ENCODE results near the gene ZNF121. TPM values are rescaled to one million over a fixed set of nuclear protein-coding genes. Genes with fewer than 3 reads are reported as not detected.

Gene ZNF121
- total RNA-seq (10 to 100 TPM; 18.3 to 28.6 (median 23.7) TPM), polyA plus RNA-seq (1 to 10 TPM; 1.2 to 8.0 (median 1.4) TPM)

GRCh38 chr19:9584073-9584833, at the start of gene ZNF121:
Gene ZNF121 (minus strand): TSS chr19:9584504. CDS start chr19:9568097, 16,407 bp downstream.
- peak within 1 kb of the TSS; percentile 88 to 92 (median 90) for H3K27ac ChIP-seq
- intact Hi-C loops (cut with DNase I) = loop anchor here (2.0 to 5.0 kb wide), 4 partner anchors 37 to 262 kb away; partner anchors contain the start of genes ZNF266, ZNF426, ZNF559 and ZNF561
- H3K36me3 ChIP-seq = peaks cover 0 to 1% (median 0%) of the 10 kb centered on the region in 4 donors
- peaks cover 0 to 5% (median 0%) of the 10 kb centered on the region in 3 donors for H3K27me3 ChIP-seq
- 0% methylated on average over 51 of the region's 51 CpGs for WGBS, 2 donors
- TF ChIP-seq POLR2AphosphoS5 (IDR thresholded peaks at IDR 0.05) = peak; percentile 67 to 84 (median 77)
- TF ChIP-seq POLR2A (IDR thresholded peaks at IDR 0.05) = peak in 1 of 2 donors; percentile 34
- TF ChIP-seq EP300 (IDR thresholded peaks at IDR 0.05) = no peak
- peaks cover 0 to 22% (median 17%) of the 10 kb centered on the region in 4 donors for H3K4me1 ChIP-seq
- peak within 1 kb of the TSS; percentile 68 to 76 (median 70) for H3K4me3 ChIP-seq
- peaks cover 0 to 2% (median 0%) of the 10 kb centered on the region in 4 donors for H3K9me3 ChIP-seq
- DNase-seq = peak; percentile 89

GRCh38 chr19:9627856-9628255, 43.6 kb upstream of the ZNF121 start:
- TF ChIP-seq POLR2A (IDR thresholded peaks at IDR 0.05) (no peak), CTCF (IDR thresholded peaks at IDR 0.05) (no peak), POLR2AphosphoS5 (IDR thresholded peaks at IDR 0.05) (no peak), EP300 (IDR thresholded peaks at IDR 0.05) (no peak)
- no peak for DNase-seq
- 76 to 80% methylated on average over 2 of the region's 2 CpGs for WGBS, 2 donors
- no peaks in the 10 kb centered on the region for H3K27me3 ChIP-seq
- no peak overlapping the region for H3K4me3 ChIP-seq
- peaks cover 0 to 24% (median 9%) of the 10 kb centered on the region in 4 donors for H3K4me1 ChIP-seq
- intact Hi-C loops (cut with DNase I) = loop anchor here (1.0 kb wide), 1 partner anchor 162 kb away; no protein-coding TSS in a partner anchor
- no peaks in the 10 kb centered on the region for H3K9me3 ChIP-seq
- peaks cover 0 to 10% (median 7%) of the 10 kb centered on the region in 4 donors for H3K36me3 ChIP-seq
- no peak overlapping the region for H3K27ac ChIP-seq

- no peak for TF ChIP-seq POLR2A (IDR thresholded peaks at IDR 0.05)
- H3K36me3 ChIP-seq = peaks cover 15 to 20% (median 19%) of the 10 kb centered on the region in 4 donors
- H3K27ac ChIP-seq = peak overlapping the region; percentile 87 to 91 (median 90)
- peaks cover 0 to 52% (median 35%) of the 10 kb centered on the region in 4 donors for H3K4me1 ChIP-seq
- no peak for DNase-seq
- H3K27me3 ChIP-seq = no peaks in the 10 kb centered on the region
- WGBS, 2 donors = 80 to 83% methylated on average over 2 of the region's 2 CpGs
- no peaks in the 10 kb centered on the region for H3K9me3 ChIP-seq
- intact Hi-C loops (cut with DNase I) = loop anchor here (5.0 kb wide), 1 partner anchor 145 kb away; the partner anchor contains the start of gene ZNF846
- peak overlapping the region in 1 of 4 donors; percentile 88 for H3K4me3 ChIP-seq
These were observed 38.2 kb upstream of the ZNF121 start for GRCh38 chr19:9622531-9622930.

GRCh38 chr19:9621156-9622037, 37.1 kb upstream of the ZNF121 start, which contains the start of gene ZNF561:
Gene ZNF561 (minus strand): TSS chr19:9621232. CDS start chr19:9619456, 1,776 bp downstream.
- peak; percentile 90 for DNase-seq
- Histone ChIP-seq H3K27me3 (no peaks in the 10 kb centered on the region), H3K4me3 (peak within 1 kb of the TSS; percentile 73 to 88 (median 76)), H3K4me1 (peaks cover 0 to 49% (median 35%) of the 10 kb centered on the region in 4 donors), H3K9me3 (no peaks in the 10 kb centered on the region), H3K27ac (peak within 1 kb of the TSS; percentile 87 to 91 (median 90)), H3K36me3 (peaks cover 27 to 31% (median 29%) of the 10 kb centered on the region in 4 donors)
- TF ChIP-seq CTCF (IDR thresholded peaks at IDR 0.05) (no peak), POLR2AphosphoS5 (IDR thresholded peaks at IDR 0.05) (peak; percentile 13 to 73 (median 46))
- intact Hi-C loops (cut with DNase I) = loop anchor here (2.0 to 5.0 kb wide), 4 partner anchors 37 to 169 kb away; partner anchors contain the start of genes ZNF121, ZNF562 and ZNF846
- WGBS, 2 donors = 1% methylated on average over 33 of the region's 33 CpGs

- TF ChIP-seq POLR2A (IDR thresholded peaks at IDR 0.05) = no peak
- peak in 1 of 4 donors; percentile 33 for TF ChIP-seq POLR2AphosphoS5 (IDR thresholded peaks at IDR 0.05)
- TF ChIP-seq CTCF (IDR thresholded peaks at IDR 0.05) = no peak
- no peak for TF ChIP-seq EP300 (IDR thresholded peaks at IDR 0.05)
- Histone ChIP-seq H3K9me3 (no peaks in the 10 kb centered on the region), H3K36me3 (peaks cover 33 to 37% (median 35%) of the 10 kb centered on the region in 4 donors), H3K27ac (peak overlapping the region; percentile 87 to 91 (median 90)), H3K4me1 (peaks cover 0 to 43% (median 35%) of the 10 kb centered on the region in 4 donors), H3K27me3 (no peaks in the 10 kb centered on the region), H3K4me3 (peak overlapping the region; percentile 73 to 88 (median 76))
- intact Hi-C loops (cut with DNase I) = loop anchor here (2.0 to 5.0 kb wide), 4 partner anchors 36 to 170 kb away; partner anchors contain the start of genes ZNF121, ZNF562 and ZNF846
- DNase-seq = no peak
- WGBS, 2 donors = 0 to 1% methylated on average over 16 of the region's 16 CpGs
These were observed 36.5 kb upstream of the ZNF121 start for GRCh38 chr19:9620842-9621155.

All from sigmoid colon (tissue), 7 donors.